Ishikawa (cell line): ENCODE measurements around the gene KRT9.
A peak's percentile ranks its signal among the peaks of the same experiment; 100 is the strongest.

ENCODE experiments used
- CEBPB ChIP-seq: IDR thresholded peaks from 2 replicates; pipeline ENCODE4 v1.6.1; 2012
- CREB1 ChIP-seq: IDR thresholded peaks from 2 replicates; pipeline ENCODE4 v1.6.1; 2012; ENCODE audit warnings: low read depth
- EGR1 ChIP-seq: IDR thresholded peaks from 2 replicates; pipeline ENCODE4 v1.6.1; 2012
- EP300 ChIP-seq: IDR thresholded peaks from 2 replicates; pipeline ENCODE4 v1.6.1; 2012; ENCODE audit warnings: borderline replicate concordance
- FOXM1 ChIP-seq: IDR thresholded peaks from 2 replicates; pipeline ENCODE4 v1.6.1; 2012; ENCODE audit warnings: low read depth, borderline replicate concordance
- NFIC ChIP-seq: IDR thresholded peaks from 2 replicates; pipeline ENCODE4 v1.6.1; 2012
- RAD21 ChIP-seq: IDR thresholded peaks from 2 replicates; pipeline ENCODE4 v1.6.1; 2012; ENCODE audit warnings: low read depth
- TAF1 ChIP-seq: IDR thresholded peaks from 2 replicates; pipeline ENCODE4 v1.6.1; 2012; ENCODE audit warnings: low read depth, mild to moderate bottlenecking
- TCF12 ChIP-seq: IDR thresholded peaks from 2 replicates; pipeline ENCODE4 v1.6.1; 2012; ENCODE audit warnings: low read depth
- TEAD4 ChIP-seq: IDR thresholded peaks from 2 replicates; pipeline ENCODE4 v1.6.1; 2012
- YY1 ChIP-seq: IDR thresholded peaks from 2 replicates; pipeline ENCODE4 v1.6.1; 2012; ENCODE audit warnings: low read depth
- ZBTB7A ChIP-seq: IDR thresholded peaks from 2 replicates; pipeline ENCODE4 v1.6.1; 2012; ENCODE audit warnings: low read depth
- TF ChIP-seq, protein P1 (sequence below): IDR thresholded peaks from 2 replicates; pipeline ENCODE4 v1.6.1; 2012
- TF ChIP-seq, protein P2 (sequence below): IDR thresholded peaks from 2 replicates; pipeline ENCODE4 v1.6.1; 2012
- TF ChIP-seq, protein P3 (sequence below): IDR thresholded peaks from 2 replicates; pipeline ENCODE4 v1.6.1; 2012; ENCODE audit warnings: low read depth, mild to moderate bottlenecking

KRT9 gene

DNA sequence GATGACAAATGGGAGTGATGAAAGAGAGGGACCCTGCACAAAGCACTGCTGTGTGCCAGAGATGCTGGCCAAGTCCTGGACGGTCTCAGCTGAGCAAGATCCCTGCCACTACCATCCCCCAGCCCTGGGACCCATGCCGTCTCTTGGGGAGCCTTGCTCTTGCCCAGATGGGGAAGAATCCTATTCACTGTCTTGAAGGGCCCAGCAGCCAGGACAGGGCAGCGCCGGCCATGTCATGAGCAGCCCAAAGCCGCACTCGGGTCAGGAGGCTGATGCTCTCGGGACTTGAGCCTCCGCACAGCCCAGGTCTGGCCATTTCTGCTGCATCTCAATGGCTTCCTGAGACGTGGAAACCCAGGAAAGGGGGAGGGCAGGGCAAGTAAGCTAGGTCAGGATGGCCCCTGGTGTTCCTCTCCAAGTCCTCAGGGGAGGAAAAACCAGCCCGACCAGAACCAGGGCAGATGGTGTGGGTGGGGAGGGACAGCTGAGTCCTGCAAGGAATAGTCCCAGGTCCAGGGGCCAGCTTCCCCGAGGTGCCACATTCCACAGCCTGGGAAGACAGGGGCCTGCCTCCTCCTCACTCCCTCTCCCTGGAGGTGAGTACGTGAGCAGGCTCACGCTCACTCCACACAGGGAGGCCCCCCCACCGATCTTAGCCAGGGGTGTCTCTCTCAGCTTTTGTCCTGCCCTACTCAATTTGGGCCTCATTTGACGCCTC is 35.9 kb downstream of the KRT9 start:
- TF ChIP-seq, protein P1, sequence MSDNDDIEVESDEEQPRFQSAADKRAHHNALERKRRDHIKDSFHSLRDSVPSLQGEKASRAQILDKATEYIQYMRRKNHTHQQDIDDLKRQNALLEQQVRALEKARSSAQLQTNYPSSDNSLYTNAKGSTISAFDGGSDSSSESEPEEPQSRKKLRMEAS = peak; percentile 55; the same call in 1 of the 2 replicates
- TF ChIP-seq ZBTB7A (no peak), TCF12 (peak; percentile 66), TEAD4 (peak; percentile 43), EGR1 (peak; percentile 63)

DNA sequence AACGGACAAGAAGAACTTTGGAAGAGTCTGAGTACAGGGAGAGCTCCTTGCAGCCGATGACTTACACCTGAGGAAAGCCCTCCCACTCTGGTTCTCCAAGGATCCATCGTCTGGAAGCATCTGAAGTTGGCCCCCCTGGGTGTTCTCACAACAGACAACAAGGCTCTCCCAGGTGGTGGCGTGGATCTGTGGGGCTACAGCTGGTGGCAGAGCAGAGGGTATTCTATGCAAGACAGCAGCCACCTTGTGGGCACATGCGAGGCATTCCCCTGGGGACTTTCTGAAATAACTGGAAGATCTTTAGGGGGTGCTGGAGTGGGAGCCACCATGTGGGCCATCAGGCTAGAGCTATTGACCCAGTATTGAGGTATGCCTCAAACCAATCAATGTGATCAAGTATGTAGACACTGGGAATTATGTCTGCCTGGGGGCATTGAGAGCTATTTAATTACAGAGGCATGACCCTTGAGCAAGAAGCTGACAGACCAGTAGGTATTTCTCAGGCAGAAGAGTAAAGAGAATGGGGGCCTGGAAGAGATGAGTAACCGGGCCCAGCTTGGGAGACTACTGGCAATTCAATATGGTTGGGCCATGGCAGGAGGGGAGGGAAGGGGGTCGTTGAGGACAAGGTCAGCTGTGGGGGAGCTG is 36.8 kb downstream of the KRT9 start:
- TF ChIP-seq, protein P1 = no peak
- no peak for TF ChIP-seq EGR1
- TF ChIP-seq TAF1 = no peak
- TF ChIP-seq FOXM1 = no peak
- TF ChIP-seq ZBTB7A = no peak
- TF ChIP-seq, protein P2, sequence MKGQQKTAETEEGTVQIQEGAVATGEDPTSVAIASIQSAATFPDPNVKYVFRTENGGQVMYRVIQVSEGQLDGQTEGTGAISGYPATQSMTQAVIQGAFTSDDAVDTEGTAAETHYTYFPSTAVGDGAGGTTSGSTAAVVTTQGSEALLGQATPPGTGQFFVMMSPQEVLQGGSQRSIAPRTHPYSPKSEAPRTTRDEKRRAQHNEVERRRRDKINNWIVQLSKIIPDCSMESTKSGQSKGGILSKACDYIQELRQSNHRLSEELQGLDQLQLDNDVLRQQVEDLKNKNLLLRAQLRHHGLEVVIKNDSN = no peak
- TF ChIP-seq RAD21 = no peak; the same call in 1 of the 2 replicates
- no peak for TF ChIP-seq YY1
- TF ChIP-seq, protein P3, sequence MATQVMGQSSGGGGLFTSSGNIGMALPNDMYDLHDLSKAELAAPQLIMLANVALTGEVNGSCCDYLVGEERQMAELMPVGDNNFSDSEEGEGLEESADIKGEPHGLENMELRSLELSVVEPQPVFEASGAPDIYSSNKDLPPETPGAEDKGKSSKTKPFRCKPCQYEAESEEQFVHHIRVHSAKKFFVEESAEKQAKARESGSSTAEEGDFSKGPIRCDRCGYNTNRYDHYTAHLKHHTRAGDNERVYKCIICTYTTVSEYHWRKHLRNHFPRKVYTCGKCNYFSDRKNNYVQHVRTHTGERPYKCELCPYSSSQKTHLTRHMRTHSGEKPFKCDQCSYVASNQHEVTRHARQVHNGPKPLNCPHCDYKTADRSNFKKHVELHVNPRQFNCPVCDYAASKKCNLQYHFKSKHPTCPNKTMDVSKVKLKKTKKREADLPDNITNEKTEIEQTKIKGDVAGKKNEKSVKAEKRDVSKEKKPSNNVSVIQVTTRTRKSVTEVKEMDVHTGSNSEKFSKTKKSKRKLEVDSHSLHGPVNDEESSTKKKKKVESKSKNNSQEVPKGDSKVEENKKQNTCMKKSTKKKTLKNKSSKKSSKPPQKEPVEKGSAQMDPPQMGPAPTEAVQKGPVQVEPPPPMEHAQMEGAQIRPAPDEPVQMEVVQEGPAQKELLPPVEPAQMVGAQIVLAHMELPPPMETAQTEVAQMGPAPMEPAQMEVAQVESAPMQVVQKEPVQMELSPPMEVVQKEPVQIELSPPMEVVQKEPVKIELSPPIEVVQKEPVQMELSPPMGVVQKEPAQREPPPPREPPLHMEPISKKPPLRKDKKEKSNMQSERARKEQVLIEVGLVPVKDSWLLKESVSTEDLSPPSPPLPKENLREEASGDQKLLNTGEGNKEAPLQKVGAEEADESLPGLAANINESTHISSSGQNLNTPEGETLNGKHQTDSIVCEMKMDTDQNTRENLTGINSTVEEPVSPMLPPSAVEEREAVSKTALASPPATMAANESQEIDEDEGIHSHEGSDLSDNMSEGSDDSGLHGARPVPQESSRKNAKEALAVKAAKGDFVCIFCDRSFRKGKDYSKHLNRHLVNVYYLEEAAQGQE = no peak
- TF ChIP-seq CEBPB = no peak
- TF ChIP-seq TEAD4 = no peak
- no peak for TF ChIP-seq EP300
- TF ChIP-seq CREB1 = no peak
- TF ChIP-seq TCF12 = no peak
- no peak for TF ChIP-seq NFIC

DNA sequence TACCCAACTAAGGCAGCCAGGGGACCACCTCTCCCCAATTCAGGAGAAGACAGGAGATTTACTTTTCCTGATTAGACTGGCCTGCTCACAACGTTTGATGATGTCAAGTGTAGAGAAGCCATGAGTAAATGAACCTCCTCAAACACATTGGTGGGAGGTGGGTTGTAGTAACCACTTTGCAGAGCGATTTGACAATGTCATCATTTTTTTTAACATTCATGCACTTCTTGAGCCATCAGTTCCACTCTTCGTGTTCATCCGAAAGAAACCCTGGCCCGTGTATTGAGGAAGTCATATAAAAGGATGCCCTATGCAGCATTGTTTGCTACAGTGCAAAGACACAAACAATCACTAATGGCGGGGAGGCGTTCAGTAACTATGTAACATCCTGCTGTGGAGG is 38.2 kb downstream of the KRT9 start:
- TF ChIP-seq CREB1 (no peak), EP300 (no peak), CEBPB (no peak), ZBTB7A (no peak), YY1 (no peak), RAD21 (no peak), TEAD4 (no peak), NFIC (no peak), TAF1 (no peak), EGR1 (no peak), TCF12 (no peak), FOXM1 (no peak)
- TF ChIP-seq, protein P1 = no peak
- TF ChIP-seq, protein P3 = no peak
- TF ChIP-seq, protein P2 = no peak

DNA sequence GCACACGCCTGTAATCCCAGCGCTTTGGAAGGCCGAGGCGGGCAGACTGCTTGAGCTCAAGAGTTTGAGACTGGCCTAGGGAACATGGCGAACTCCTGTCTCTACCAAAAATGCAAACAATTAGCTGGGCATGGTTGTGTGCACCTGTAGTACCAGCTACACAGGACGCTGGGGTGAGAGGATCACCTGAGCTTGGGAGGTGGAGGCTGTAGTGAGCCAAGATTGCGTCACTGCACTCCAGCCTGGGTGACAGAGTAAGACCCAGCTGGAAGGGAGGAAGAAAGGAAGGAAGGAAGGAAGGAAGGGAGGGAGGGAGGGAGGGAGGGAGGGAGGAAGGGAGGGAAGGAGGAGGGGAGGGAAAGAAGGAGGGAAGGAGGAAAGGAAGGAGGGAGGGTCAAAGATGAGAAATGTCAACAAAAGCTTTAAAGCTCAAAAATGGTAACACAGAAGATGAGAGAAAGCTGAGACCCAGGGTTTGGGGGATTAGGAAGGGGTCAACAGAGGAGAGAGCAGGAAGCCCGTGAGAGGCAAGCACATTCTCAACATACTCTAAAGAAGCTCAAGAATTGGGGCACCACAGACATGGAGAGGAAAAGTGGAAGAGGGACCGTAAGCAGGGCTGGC is 38.8 kb downstream of the KRT9 start:
- TF ChIP-seq CREB1 (no peak), CEBPB (peak; percentile 84), NFIC (peak; percentile 20; the same call in 1 of the 2 replicates)

DNA sequence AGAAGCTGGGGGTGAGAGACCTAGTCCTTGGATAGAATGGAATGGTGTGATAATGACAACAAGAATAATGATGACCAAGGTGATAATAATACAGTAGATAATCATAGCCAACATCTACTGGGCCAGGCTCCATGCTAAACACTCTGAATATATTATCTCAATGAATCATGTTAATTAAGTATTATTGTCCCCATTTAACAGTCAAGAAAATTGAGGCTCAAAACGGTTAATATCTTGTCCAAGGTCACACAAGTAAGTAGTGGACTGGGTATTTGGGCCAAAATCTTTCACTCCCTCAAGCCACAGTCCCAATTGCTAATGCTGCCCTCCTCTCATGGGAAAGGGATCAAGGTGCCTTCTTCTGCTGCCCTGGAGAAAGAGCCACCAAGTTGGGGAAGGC is 39.9 kb downstream of the KRT9 start:
- TF ChIP-seq CREB1 = no peak
- TF ChIP-seq TAF1 = no peak
- TF ChIP-seq, protein P2 = no peak
- no peak for TF ChIP-seq YY1
- TF ChIP-seq EP300 = no peak
- no peak for TF ChIP-seq ZBTB7A
- no peak for TF ChIP-seq CEBPB
- TF ChIP-seq FOXM1 = no peak
- TF ChIP-seq, protein P1 = no peak
- TF ChIP-seq TEAD4 = no peak
- no peak for TF ChIP-seq NFIC
